Measurements from ENCODE around the gene CEND1. TPM values are rescaled to one million over a fixed set of nuclear protein-coding genes. Genes with fewer than 3 reads are reported as not detected.

Gene CEND1
- polyA plus RNA-seq, 1 donor (not counting 4 experiments of a cell fraction or from before 2014, with no cell fraction given) = not detected

GRCh38 chr11:827146-827896 is 37.4 kb upstream of the CEND1 start:
- H3K27me3 ChIP-seq (ENCODE audit: control insufficient read depth, extremely low read depth, insufficient read depth, low read length) = peaks cover 50% of the 10 kb centered on the region
- FAIRE-seq (no peak), DNase-seq (ENCODE audit: low read depth, low spot score) (no peak)
- no peak overlapping the region for H3K9ac ChIP-seq (ENCODE audit: control insufficient read depth, extremely low read depth, insufficient read depth, low read length)
- H3K27ac ChIP-seq (ENCODE audit: control insufficient read depth, insufficient read depth, low read length) = no peak overlapping the region
- peaks cover 0 to 6% of the 10 kb centered on the region in 2 experiments for H3K36me3 ChIP-seq (ENCODE audit: control insufficient read depth in 2 of 2, extremely low read depth in 1 of 2, insufficient read depth in 2 of 2, low read length in 2 of 2)
- dilution Hi-C loops (cut with MboI; ENCODE audit: extremely low pct_ligation_motif_present, low sequenced_read_pairs) = no loop called here
- H3K4me2 ChIP-seq (ENCODE audit: control insufficient read depth, extremely low read depth, insufficient read depth, low read depth, low read length) = peak overlapping the region; percentile 60
- no peak for TF ChIP-seq CTCF (optimal IDR thresholded peaks at IDR 0.05 in 1 of 3, IDR thresholded peaks at IDR 0.05 in 1 of 3, conservative IDR thresholded peaks at IDR 0.05 in 1 of 3; ENCODE audit: extremely low read depth in 1 of 3, insufficient read depth in 2 of 3, low read length in 3 of 3)
- peak; percentile 23 for TF ChIP-seq EZH2 (IDR thresholded peaks at IDR 0.05; ENCODE audit: low read length)
- peaks cover 29% of the 10 kb centered on the region for H3K4me1 ChIP-seq (ENCODE audit: control insufficient read depth, extremely low read depth, insufficient read depth, low read length)
- no peaks in the 10 kb centered on the region for H3K79me2 ChIP-seq (ENCODE audit: control insufficient read depth, insufficient read depth, low read length)
- H3K9me1 ChIP-seq (ENCODE audit: control insufficient read depth, extremely low read depth, insufficient read depth, low read length) = no peaks in the 10 kb centered on the region
- H3K4me3 ChIP-seq (ENCODE audit: control insufficient read depth in 2 of 3, extremely low read depth in 1 of 3, insufficient read depth in 2 of 3, low read depth in 1 of 3, low read length in 3 of 3) = peak overlapping the region in 2 of 3 experiments; percentile 29 to 34
- no peaks in the 10 kb centered on the region for H4K20me1 ChIP-seq (ENCODE audit: control insufficient read depth, extremely low read depth, insufficient read depth, low read length)
- no peaks in the 10 kb centered on the region for H3K9me3 ChIP-seq (ENCODE audit: control insufficient read depth, low read depth, low read length)
- H2AFZ ChIP-seq (ENCODE audit: control insufficient read depth, low read length) = no peak overlapping the region

- H3K4me1 ChIP-seq (ENCODE audit: control insufficient read depth, extremely low read depth, insufficient read depth, low read length) = peaks cover 27% of the 10 kb centered on the region
- peaks cover 50% of the 10 kb centered on the region for H3K27me3 ChIP-seq (ENCODE audit: control insufficient read depth, extremely low read depth, insufficient read depth, low read length)
- TF ChIP-seq EZH2 (IDR thresholded peaks at IDR 0.05; ENCODE audit: low read length) (no peak), CTCF (optimal IDR thresholded peaks at IDR 0.05 in 1 of 3, IDR thresholded peaks at IDR 0.05 in 1 of 3, conservative IDR thresholded peaks at IDR 0.05 in 1 of 3; ENCODE audit: extremely low read depth in 1 of 3, insufficient read depth in 2 of 3, low read length in 3 of 3) (no peak)
- dilution Hi-C loops (cut with MboI; ENCODE audit: extremely low pct_ligation_motif_present, low sequenced_read_pairs) = no loop called here
- no peaks in the 10 kb centered on the region for H4K20me1 ChIP-seq (ENCODE audit: control insufficient read depth, extremely low read depth, insufficient read depth, low read length)
- H3K4me3 ChIP-seq (ENCODE audit: control insufficient read depth in 2 of 3, extremely low read depth in 1 of 3, insufficient read depth in 2 of 3, low read depth in 1 of 3, low read length in 3 of 3) = peak overlapping the region in 2 of 3 experiments; percentile 29 to 34
- no peak overlapping the region for H2AFZ ChIP-seq (ENCODE audit: control insufficient read depth, low read length)
- no peak overlapping the region for H3K9ac ChIP-seq (ENCODE audit: control insufficient read depth, extremely low read depth, insufficient read depth, low read length)
- FAIRE-seq (no peak), DNase-seq (ENCODE audit: low read depth, low spot score) (no peak)
- H3K9me1 ChIP-seq (ENCODE audit: control insufficient read depth, extremely low read depth, insufficient read depth, low read length) = no peaks in the 10 kb centered on the region
- peaks cover 0 to 8% of the 10 kb centered on the region in 2 experiments for H3K36me3 ChIP-seq (ENCODE audit: control insufficient read depth in 2 of 2, extremely low read depth in 1 of 2, insufficient read depth in 2 of 2, low read length in 2 of 2)
- no peaks in the 10 kb centered on the region for H3K79me2 ChIP-seq (ENCODE audit: control insufficient read depth, insufficient read depth, low read length)
- H3K4me2 ChIP-seq (ENCODE audit: control insufficient read depth, extremely low read depth, insufficient read depth, low read depth, low read length) = peak overlapping the region; percentile 60
- no peak overlapping the region for H3K27ac ChIP-seq (ENCODE audit: control insufficient read depth, insufficient read depth, low read length)
- no peaks in the 10 kb centered on the region for H3K9me3 ChIP-seq (ENCODE audit: control insufficient read depth, low read depth, low read length)
Measured at GRCh38 chr11:826836-827145, 36.9 kb upstream of the CEND1 start.

Measured in keratinocyte (primary cell).